AG04450 (cell line): ENCODE data around the gene FANCM. TPM values are rescaled to one million over a fixed set of nuclear protein-coding genes. Genes with fewer than 3 reads are reported as not detected.

Source experiments
- CTCF ChIA-PET: fragments of 300-600, 350-600 bp; formaldehyde crosslinking; extraction: SDS; loops from one replicate; lab custom pipeline; 2022; ENCODE audit warnings: antibody characterized with exemption, inconsistent platforms; lab: Charles Lee
- POLR2A ChIA-PET: fragments of 350-600 bp; formaldehyde crosslinking; extraction: SDS; loops from one replicate; lab custom pipeline; 2021; ENCODE audit warnings: antibody characterized with exemption, inconsistent platforms; lab: Yijun Ruan, JAX
- DNase-seq: peaks from one replicate; pipeline ENCODE4 v3.0.0-alpha.2; 2011; ENCODE audit warnings: low read depth, low spot score
- H3K27ac ChIP-seq: one replicate; pipeline ENCODE4 v1.5.1; 2012; ENCODE audit warnings: low read depth, low read length, control low read depth
- H3K27me3 ChIP-seq: one replicate; pipeline ENCODE4 v1.6.0; 2012; ENCODE audit warnings: low read length; ENCODE audit not compliant: control insufficient read depth, insufficient read depth
- H3K4me3 ChIP-seq: 2 replicates; pipeline ENCODE4 v1.5.1; 2011; ENCODE audit warnings: mild to moderate bottlenecking, low read depth, low read length, control low read depth
- H3K9me3 ChIP-seq: 2 replicates; pipeline ENCODE4 v1.5.1; 2012; ENCODE audit warnings: low read length; ENCODE audit not compliant: control insufficient read depth, insufficient read depth
- CTCF ChIP-seq: IDR thresholded peaks from 2 replicates; pipeline ENCODE4 v1.5.1; 2011; ENCODE audit warnings: low read depth, low read length, control low read depth, inconsistent platforms
- polyA minus RNA-seq: library from RNA; depleted of rRNA, polyadenylated mRNA; stranded (reverse); fragments of >200 nt; gene quantifications from 2 replicates; pipeline ENCODE4 v1.2.3, GENCODE V29; 2011; rRNA and poly(A)+ RNA removed
- polyA plus RNA-seq: library from polyadenylated mRNA; depleted of rRNA; stranded (reverse); fragments of >200 nt; gene quantifications from 2 replicates; pipeline ENCODE4 v1.2.3, GENCODE V29; 2011; rRNA removed

Gene FANCM
- polyA plus RNA-seq (1.5 and 2.8 TPM in 2 replicates), polyA minus RNA-seq (3.0 and 5.9 TPM in 2 replicates)

- Histone ChIP-seq H3K4me3 (peak within 1 kb of the TSS; percentile 92), H3K9me3 (no peaks in the 10 kb centered on the region), H3K27me3 (no peaks in the 10 kb centered on the region), H3K27ac (peak within 1 kb of the TSS; percentile 53)
- peak; percentile 96 for DNase-seq
- CTCF ChIA-PET = interaction anchor here (1.0 to 2.5 kb wide), 2 partner anchors 131 to 133 kb away, joined by 3 to 19 read pairs; no protein-coding TSS in a partner anchor
- POLR2A ChIA-PET = interaction anchor here (1.1 to 1.2 kb wide), 2 partner anchors 25 to 174 kb away, joined by 4 to 5 read pairs; partner anchors contain the start of genes KLHL28 and TOGARAM1
- TF ChIP-seq CTCF = no peak
These were observed at the start of gene FANCM for GRCh38 chr14:45135659-45136395. Gene FANCM, plus strand, starts transcription at chr14:45135930. Its CDS starts 102 bp downstream, at chr14:45136032.

- POLR2A ChIA-PET = no interaction called here
- H3K27me3 ChIP-seq = no peaks in the 10 kb centered on the region
- TF ChIP-seq CTCF = no peak
- DNase-seq = no peak
- no peak overlapping the region for H3K27ac ChIP-seq
- no peak overlapping the region for H3K4me3 ChIP-seq
- CTCF ChIA-PET = no interaction called here
- H3K9me3 ChIP-seq = no peaks in the 10 kb centered on the region
These were observed 45.9 kb upstream of the FANCM start for GRCh38 chr14:45089813-45090212.

GRCh38 chr14:45091710-45092109, 44.0 kb upstream of the FANCM start:
- ChIA-PET CTCF (no interaction called here), POLR2A (interaction anchor here (0.6 kb wide), 1 partner anchor 21 kb away, joined by 5 read pairs; no protein-coding TSS in a partner anchor)
- no peak overlapping the region for H3K27ac ChIP-seq
- no peak overlapping the region for H3K4me3 ChIP-seq
- DNase-seq = no peak
- H3K27me3 ChIP-seq = no peaks in the 10 kb centered on the region
- H3K9me3 ChIP-seq = no peaks in the 10 kb centered on the region
- TF ChIP-seq CTCF = no peak

GRCh38 chr14:45094275-45094674, 41.5 kb upstream of the FANCM start:
- POLR2A ChIA-PET = no interaction called here
- CTCF ChIA-PET = no interaction called here
- no peak for DNase-seq
- no peaks in the 10 kb centered on the region for H3K27me3 ChIP-seq
- no peak overlapping the region for H3K27ac ChIP-seq
- no peak overlapping the region for H3K4me3 ChIP-seq
- TF ChIP-seq CTCF = no peak
- H3K9me3 ChIP-seq = no peaks in the 10 kb centered on the region

GRCh38 chr14:45095143-45095542, 40.6 kb upstream of the FANCM start:
- DNase-seq = no peak
- ChIA-PET CTCF (interaction anchor here (0.7 kb wide), 1 partner anchor 13 kb away, joined by 3 read pairs; no protein-coding TSS in a partner anchor), POLR2A (no interaction called here)
- no peaks in the 10 kb centered on the region for H3K27me3 ChIP-seq
- H3K9me3 ChIP-seq = no peaks in the 10 kb centered on the region
- H3K4me3 ChIP-seq = no peak overlapping the region
- TF ChIP-seq CTCF = no peak
- H3K27ac ChIP-seq = no peak overlapping the region
